ENCODE data around the gene CYP27C1.
"Not testable (repeated sequence)": the region's sequence is repeated elsewhere in the genome, so short reads cannot be mapped to it uniquely, and the experiment has no call there.

The CYP27C1 gene, protein sequence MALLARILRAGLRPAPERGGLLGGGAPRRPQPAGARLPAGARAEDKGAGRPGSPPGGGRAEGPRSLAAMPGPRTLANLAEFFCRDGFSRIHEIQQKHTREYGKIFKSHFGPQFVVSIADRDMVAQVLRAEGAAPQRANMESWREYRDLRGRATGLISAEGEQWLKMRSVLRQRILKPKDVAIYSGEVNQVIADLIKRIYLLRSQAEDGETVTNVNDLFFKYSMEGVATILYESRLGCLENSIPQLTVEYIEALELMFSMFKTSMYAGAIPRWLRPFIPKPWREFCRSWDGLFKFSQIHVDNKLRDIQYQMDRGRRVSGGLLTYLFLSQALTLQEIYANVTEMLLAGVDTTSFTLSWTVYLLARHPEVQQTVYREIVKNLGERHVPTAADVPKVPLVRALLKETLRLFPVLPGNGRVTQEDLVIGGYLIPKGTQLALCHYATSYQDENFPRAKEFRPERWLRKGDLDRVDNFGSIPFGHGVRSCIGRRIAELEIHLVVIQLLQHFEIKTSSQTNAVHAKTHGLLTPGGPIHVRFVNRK

DNA sequence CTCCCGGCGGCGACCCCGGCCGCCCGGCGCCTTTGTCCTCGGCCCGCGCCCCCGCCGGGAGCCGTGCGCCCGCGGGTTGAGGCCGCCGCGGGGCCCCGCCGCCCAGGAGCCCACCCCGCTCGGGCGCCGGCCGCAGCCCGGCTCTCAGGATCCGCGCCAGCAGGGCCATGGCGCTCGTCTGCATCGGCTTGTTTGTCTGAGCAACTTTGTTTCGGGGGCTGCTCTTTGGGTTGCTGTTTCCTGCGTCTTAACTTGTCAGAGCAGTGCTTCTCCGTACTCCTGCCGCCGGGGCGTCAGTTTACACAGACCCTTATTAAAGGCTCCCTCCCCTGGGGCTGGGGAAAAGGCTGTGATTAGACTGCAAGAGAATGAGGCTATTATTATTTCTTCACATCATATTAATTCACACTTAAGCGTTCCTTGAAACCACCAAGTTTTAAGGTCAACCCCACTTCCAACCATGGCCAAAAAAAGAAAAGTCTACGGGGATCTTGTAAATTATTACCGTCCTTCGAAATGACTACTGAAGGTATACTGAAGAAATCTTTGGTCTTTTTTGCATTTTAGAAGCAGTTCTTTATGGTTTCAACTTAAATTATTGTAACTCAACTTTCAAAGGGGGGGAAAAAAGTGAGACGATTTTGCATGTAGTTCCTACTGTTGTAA is at the start of gene CYP27C1:
TSS of gene CYP27C1 (minus strand) at position 198 of the 666 bp plus-strand sequence. CDS start at position 169, 29 bp downstream.
- Histone ChIP-seq H3K27ac (peak within 1 kb of the TSS; percentile 78 to 99 (median 89)), H3K4me3 (peak within 1 kb of the TSS; percentile 31 to 59 (median 53))

DNA sequence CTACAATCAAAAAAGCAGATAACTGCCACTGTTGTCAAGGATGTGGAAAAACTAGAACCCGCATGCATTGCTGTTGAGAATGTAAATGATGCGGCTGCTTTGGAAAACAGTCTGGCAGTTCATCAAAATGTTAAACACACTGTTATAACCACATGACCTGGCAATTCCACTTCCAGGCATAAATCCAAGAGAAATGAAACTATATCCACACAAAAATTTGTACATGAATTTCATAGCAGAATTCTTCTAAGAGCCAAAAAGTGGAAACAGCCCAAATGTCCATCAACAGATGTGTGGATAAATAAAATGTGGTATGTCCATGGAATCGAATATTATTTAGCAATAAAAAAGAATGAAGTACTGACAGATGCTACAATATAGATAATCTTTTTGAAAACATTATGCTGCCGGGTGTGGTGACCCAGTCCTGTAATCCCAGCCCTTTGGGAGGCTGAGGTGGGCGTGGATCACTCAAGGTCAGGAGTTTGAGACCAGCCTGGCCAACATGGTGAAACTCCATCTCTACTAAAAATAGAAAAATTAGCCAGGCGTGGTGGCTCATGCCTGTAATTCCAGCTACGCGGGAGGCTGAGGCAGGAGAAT is 41.8 kb upstream of the CYP27C1 start:
- Histone ChIP-seq H3K4me3 (no peak overlapping the region), H3K27ac (no peak overlapping the region)

DNA sequence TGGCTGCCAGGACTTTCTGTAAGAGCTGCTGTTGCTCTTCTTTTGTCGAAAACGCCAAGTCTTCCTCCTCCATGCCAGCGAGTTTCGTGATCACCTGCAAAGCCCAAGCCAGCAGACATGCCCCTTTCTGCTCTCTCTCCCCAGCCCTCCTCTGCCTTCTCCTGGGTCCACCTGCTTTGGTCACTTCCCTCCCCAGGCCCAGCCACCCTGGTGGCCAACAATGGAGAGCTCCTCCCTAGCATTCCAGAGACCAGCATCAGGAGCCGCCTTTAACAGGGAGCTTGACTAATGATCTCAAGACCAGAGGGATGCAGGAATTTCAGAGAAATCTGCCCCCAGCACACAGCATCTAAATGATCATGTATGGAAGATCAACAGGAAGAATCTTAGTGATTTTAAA is 39.3 kb upstream of the CYP27C1 start:
- no peak overlapping the region for H3K27ac ChIP-seq
- H3K4me3 ChIP-seq: no peak overlapping the region

DNA sequence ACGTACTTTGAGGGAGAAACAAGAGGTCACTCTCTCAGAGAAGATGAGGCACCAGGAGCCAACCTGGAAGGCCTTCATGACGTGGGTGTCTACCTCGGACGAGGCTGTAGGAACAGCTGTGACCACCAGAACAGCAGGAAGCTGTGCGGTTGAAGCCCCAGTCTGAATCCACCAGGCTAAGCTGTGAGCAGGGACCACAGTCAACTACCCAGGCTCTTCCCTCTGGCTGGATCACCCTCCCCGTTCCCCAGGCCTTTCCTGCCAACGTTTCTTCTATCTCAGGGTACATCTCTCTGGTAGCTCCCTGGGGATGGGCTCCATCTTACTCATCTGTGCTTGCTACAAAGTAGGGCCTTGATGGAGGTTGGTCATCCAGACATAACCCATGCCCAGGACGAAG is 36.8 kb upstream of the CYP27C1 start:
- H3K4me3 ChIP-seq: no peak overlapping the region
- H3K27ac ChIP-seq: no peak overlapping the region

DNA sequence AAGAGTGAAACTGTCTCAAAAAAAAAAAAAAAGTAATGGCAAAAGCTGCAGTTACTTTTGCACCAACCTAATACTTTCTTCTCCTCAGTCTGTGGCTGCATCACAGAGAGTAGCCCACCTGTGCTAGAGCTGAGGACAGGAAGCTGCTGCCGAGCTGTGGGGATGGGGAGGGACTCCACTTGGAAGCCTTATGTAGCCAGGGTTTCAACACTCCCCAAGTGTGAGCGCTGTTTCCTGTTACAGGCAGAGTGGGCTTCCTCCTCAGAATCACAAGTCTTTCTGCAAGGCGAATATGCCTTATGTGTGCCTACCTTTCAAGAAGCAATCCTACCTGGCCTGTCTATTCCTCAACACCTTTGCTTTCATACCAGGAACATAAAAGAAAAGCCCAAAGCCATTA is 36.3 kb upstream of the CYP27C1 start:
- H3K27ac ChIP-seq: no peak overlapping the region

DNA sequence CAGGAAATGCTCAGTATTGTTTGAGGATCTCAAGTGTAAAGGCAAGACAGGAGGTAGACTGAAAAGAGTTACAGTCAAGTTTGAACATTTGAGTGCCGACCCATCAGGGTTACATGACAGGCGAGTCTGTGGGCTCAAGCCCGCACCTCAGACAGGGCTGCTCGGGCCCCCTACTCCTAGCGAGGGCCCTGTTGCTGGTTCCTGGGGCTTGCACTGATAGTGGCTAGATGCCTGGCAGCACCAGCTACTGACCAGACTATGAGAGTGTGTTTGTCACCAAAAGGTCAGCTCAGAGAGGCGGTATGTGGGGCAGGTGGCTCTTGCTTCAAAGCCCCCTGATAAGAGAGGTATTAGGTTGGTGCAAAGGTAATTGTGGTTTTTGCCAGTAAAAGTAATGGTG is 35.6 kb upstream of the CYP27C1 start:
- Histone ChIP-seq H3K4me3 (no peak overlapping the region), H3K27ac (no peak overlapping the region)

More for the DNA sequence above, 36.3 kb upstream of the CYP27C1 start:
- H3K4me3 ChIP-seq: no peak overlapping the region

DNA sequence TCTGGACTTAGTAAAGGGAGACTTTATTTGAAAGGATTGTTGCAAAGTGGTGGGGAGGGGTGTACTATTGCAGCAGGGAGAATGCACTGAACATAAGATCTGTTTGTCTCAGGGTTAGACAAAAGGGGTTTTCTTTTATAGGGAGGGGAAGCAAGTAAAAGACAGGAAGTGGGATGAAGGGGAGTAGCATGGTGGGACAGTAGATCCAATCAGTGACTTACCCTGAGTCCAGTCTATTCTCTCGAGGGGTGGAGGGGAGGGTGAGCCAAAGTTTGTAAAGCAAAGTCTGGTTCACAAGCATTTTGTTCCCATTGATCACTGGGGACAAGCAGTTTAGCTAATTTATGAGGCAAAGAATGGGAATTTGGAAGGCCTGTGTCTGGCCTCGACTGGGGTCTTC is 35.0 kb upstream of the CYP27C1 start:
- H3K4me3 ChIP-seq: no peak overlapping the region
- H3K27ac ChIP-seq: no peak overlapping the region

DNA sequence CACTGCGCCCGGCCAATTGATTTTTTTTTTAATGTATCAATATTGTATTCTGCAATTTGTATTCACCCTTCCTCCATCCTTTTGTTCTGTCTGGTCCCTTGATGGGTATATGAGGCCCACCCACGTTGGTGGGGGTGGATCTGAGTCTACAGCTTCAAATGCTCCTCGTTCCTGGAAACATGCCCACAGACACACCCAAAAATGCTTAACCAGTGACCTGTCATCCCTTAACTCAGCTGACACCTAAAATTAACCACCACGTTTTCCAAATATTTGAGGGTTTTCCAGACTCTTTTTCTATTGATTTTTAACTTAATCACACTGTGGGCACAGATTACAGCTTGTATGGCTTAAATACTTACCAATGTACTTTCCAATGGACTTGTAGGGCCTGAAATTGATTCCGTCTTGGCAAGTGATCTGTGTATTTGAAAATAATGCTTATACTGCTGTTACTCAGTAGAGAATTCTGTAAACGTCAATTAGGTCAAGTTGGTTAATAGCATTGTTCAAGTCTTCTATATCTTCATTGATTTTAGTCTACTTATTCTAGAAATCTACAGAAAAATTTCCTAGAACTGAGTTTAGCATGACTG is 34.4 kb upstream of the CYP27C1 start:
- Histone ChIP-seq H3K4me3 (no peak overlapping the region), H3K27ac (peak overlapping the region in 1 of 21 experiments; percentile 19)

DNA sequence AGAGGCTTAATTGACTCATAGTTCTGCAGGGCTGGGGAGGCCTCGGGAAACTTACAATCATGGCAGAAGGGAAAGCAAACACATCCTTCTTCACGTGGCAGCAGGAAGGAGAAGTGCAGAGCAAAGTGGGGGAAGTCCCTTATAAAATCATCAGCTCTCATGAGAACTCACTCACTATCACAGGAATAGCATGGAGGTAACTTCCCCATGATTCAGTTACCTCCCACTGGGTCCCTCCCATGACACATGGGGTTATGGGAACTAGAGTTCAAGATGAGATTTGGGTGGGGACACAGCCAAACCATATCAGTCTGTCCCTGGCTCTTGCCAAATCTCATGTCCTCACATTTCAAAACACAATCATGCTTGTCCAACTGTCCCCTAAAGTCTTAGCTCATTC is 21.1 kb upstream of the CYP27C1 start:
- not testable (repeated sequence) for H3K27ac ChIP-seq, H3K4me3 ChIP-seq

DNA sequence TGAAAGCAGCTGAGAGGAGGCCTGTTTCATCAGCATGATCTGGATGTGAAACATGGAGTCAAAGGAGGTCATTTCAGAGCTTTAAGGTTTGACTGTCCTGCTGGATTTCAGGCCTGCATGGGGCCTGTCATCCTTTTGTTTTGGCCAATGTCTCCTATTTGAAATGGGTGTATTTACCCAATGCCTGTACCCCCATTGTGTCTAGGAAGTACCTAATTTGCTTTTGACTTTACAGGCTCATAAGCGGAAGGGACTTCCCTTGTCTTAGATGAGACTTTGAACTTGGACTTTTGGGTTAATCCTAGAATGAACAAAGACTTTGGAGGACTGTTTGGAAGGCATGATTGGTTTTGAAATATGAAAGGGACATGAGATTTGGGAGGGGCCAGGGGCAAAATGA is 19.3 kb upstream of the CYP27C1 start:
- no peak overlapping the region for H3K4me3 ChIP-seq
- H3K27ac ChIP-seq: no peak overlapping the region

DNA sequence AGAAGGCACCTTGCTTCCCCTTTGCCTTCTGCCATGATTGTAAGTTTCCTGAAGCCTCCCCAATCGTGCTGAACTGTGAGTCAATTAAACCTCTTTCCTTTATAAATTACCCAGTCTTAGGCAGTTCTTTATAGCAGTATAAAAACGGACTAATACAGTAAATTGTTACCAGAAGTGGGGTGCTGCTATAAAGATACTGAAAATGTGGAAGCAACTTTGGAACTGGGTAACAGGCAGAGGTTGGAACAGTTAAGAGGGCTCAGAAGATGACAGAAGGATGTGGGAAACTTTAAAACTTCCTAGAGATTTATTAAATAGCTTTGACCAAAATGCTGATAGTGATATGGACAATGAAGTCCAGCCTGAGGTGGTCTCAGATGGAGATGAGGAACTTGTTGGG is 17.7 kb upstream of the CYP27C1 start:
- not testable (repeated sequence) for H3K27ac ChIP-seq, H3K4me3 ChIP-seq

DNA sequence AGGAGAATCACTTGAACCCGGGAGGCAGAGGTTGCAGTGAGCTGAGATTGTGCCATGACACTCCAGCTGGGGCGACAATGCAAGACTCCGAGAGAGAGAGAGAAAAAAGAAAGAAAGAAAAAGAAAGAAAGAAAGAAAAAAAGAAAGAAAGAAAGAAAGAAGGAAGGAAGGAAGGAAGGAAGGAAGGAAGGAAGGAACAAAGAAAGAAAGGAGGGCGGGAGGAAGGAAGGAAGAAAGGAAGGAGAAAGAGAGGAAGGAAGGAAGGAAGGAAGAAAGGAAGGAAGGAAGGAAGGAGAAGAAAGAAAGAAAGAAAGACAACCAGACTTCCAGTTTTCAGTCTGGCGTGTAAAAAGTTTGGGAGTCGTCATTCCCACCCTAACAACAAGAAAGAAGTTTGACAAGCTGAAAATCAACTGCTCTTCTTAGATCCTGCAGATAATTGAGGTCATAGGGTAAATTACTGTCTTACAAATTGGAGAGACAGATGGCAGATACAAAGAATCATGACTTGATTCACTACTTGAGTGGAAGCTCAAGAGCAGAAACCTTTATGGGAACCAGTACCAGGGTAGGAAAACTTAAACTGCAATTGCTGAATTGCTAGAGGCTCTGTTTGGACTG is 15.1 kb upstream of the CYP27C1 start:
- H3K27ac ChIP-seq: no peak overlapping the region
- no peak overlapping the region for H3K4me3 ChIP-seq

DNA sequence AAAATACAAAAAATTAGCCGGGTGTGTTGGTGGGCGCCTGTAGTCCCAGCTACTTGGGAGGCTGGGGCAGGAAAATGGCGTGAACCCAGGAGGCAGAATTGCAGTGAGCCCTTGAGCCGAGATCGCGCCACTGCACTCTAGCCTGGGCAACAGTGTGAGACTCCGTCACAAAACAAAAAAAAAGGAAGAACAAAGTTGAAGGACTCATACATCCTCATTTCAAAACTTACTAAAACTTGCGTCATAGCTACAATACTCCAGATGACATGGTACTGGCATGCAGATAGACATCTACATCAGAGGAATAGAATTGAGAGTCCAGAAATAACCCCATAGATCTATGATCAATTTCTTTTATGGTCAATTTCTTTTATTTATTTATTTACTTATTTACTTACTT is 13.6 kb upstream of the CYP27C1 start:
- no peak overlapping the region for H3K4me3 ChIP-seq

DNA sequence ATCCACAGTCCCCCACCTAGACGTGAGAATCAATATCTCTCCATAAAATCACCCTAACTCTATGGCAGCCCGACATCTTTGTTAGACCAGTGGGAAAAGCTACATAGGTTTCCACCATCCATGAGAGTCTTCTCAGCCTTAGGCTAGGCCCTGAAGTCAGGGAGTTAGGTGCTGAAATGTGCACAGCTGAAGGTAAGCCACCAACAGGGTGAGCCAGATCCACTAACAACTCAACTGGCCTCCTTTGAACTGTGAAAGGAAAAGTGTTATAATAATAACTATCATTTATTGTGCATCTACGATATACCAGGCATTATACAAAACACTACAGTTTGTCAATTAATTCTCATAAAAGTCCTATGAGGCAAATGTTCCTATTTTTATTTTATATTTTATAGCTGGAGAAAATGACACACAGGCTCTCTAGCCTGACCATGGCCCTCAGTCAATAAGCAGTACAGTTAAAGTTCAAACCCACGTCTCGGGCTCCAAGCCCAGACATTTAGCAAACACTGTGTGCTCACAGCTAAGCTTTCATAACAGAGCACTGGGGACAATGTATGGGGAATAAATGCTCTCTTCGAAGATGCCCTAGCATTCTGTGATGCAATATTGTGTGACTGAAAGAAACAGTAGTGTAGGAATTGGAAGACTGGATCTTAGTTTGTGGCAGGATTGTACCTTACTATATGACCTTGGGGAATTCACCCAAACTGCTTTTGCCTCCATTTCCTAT is 11.2 kb upstream of the CYP27C1 start:
- Histone ChIP-seq H3K27ac (no peak overlapping the region), H3K4me3 (no peak overlapping the region)

More for the DNA sequence above, 13.6 kb upstream of the CYP27C1 start:
- H3K27ac ChIP-seq: no peak overlapping the region

DNA sequence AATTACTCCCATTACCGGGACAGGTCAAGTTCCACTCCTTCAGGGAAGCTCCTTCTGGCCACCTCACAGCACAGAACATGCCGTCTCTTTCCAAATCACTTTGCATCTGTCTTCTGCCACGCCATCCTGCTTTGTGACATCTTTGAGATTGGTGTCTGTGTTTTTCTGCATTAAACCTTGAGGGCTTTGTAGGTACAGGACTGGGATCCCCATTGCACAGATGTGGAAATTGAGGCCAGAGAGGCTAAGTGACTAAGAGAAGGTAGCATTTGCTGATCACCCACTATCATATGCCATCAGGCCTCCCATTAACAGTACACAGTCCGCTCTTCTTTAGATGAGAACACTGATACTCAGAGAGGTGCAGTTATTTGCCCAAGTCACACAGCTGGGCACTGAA is 9.5 kb upstream of the CYP27C1 start:
- no peak overlapping the region for H3K27ac ChIP-seq
- no peak overlapping the region for H3K4me3 ChIP-seq

DNA sequence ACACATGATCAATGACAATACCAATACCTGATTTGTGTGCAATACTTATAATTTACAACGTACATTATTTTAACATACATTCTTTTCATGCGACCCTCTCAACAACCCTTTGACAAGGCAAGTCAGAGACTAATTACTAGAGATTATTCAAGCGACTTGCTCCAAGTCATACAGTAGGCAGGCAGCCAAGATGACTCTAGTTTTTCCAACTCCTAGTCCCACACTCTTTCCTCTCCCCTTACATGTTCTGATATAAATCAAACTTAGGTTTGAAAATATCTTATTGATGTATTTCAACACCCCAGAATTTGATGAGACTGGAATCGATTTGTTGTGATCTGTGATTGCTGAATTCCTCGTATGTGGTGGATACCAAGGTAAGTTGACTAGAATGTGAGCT is 8.0 kb upstream of the CYP27C1 start:
- Histone ChIP-seq H3K4me3 (no peak overlapping the region), H3K27ac (no peak overlapping the region)

DNA sequence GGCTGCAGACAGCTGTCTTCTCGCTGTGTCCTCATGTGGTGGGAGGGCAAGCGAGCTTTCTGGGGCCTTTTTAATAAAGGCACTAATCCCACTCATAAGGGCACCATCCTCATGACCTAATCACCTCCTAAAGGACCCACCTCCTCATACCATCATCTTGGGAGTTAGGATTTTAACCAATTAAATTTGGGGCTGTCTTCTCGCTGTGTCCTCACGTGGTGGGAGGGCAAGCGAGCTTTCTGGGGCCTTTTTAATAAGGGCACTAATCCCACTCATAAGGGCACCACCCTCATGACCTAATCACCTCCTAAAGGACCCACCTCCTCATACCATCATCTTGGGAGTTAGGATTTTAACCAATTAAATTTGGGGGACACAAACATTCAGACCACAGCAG is 7.2 kb upstream of the CYP27C1 start:
- peak overlapping the region in 6 of 21 experiments; percentile 4 to 67 (median 52) for H3K27ac ChIP-seq
- H3K4me3 ChIP-seq: not testable (repeated sequence)

DNA sequence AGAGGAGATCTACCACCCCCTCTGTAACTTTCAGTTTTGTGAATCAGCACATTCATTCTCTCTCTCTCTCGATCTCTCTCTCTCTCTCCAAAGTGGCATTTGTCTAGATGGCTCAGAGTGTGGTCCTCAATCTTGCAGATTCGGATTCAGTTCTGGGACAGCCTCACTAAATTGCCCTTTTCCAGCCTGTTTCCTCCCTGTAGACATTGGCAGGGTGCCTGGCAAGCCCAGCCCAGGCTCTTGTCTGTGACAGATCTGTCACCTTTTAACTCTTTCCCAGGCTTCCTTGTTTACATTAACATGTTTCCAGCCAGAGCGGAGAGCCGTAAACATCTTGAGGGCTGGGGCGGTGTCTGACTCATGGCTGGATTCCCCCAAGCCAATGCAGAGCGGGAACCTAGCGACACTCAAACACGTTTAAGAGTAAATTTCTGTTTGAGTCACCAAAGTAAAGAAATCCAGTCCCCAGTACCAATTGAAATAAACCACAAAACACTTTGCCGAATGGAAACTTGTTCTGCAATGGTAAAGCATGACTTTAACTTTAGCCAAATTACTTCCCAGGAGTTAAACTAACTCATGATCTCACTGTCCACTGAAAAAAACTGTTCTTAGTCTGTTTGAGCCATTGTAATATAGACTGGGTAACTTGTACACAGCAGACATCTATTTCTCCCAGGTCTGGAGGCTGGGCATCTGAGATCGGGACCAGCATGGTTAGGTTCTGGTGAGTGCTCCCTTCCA is 6.6 kb upstream of the CYP27C1 start:
- Histone ChIP-seq H3K4me3 (peak overlapping the region in 1 of 7 experiments; percentile 4), H3K27ac (peak overlapping the region in 15 of 21 experiments; percentile 10 to 73 (median 51))

Measured in skin epidermis (tissue), 12 donors.